Eye (tissue), 1 donor: Measurements from ENCODE around the gene SLAMF9.

Source experiments
- DNase-seq: peaks from one replicate; pipeline ENCODE4 v3.0.0-alpha.2; 2015

The SLAMF9 gene

GRCh38 chr1:159932296-159933285 is 21.4 kb downstream of the SLAMF9 start:
- no peak for DNase-seq

- DNase-seq, result no peak
Observed at GRCh38 chr1:159931795-159932173, 22.3 kb downstream of the SLAMF9 start.

DNA sequence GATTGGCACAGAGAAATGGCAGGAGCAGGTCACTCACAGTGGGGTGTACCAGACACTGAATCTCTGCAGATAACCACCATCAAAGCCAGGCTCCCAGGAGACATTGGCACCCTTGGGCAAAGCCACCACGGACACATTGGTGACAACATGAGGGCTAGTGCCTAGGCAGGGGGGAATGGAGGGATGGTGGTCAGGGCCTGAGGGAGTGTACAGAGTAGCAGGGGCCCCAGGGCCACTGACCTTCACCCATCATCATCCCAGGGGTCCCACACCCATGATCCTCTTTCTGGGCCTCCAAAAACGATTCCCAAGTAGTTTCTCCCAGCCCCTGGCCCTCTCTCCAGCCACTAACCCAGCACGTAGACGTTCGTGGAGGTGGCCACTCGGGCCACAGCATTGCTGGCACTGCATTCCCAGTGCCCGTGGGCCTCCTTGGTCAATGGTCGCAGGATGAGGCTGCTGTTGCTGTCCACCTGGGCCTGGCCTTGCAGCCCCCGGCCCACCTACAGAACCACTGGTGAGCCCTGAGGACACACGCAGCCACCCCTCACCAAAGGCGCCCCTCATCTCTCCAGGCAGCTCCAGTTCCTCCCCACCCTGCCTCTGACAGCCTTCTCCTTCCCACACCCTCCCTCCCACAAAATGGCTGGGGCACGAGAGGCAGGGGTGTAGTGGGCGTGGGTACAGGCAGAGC is 22.8 kb downstream of the SLAMF9 start:
- DNase-seq, result no peak

GRCh38 chr1:159930634-159931033 is 23.4 kb downstream of the SLAMF9 start:
- no peak for DNase-seq

DNA sequence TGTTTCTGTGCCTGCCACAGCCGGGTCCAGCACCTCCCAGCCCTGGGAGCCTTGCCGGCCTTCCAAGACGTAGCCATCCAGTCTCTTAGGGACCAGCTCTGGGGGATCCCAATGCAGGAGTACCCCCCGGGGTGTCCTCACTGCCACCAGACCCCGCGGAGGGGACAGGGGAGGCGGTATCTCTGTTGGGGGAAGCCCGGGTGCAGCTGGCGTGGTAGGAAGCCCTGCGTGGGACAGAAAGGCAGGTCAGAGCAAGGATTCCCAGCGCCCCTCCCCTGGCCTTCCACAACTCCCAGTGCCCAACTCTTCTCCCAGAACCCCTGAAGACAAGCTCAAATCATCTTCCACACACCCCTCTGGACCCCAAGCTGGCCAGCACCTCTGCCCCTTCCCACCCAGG is 23.8 kb downstream of the SLAMF9 start:
- DNase-seq, result no peak

DNA sequence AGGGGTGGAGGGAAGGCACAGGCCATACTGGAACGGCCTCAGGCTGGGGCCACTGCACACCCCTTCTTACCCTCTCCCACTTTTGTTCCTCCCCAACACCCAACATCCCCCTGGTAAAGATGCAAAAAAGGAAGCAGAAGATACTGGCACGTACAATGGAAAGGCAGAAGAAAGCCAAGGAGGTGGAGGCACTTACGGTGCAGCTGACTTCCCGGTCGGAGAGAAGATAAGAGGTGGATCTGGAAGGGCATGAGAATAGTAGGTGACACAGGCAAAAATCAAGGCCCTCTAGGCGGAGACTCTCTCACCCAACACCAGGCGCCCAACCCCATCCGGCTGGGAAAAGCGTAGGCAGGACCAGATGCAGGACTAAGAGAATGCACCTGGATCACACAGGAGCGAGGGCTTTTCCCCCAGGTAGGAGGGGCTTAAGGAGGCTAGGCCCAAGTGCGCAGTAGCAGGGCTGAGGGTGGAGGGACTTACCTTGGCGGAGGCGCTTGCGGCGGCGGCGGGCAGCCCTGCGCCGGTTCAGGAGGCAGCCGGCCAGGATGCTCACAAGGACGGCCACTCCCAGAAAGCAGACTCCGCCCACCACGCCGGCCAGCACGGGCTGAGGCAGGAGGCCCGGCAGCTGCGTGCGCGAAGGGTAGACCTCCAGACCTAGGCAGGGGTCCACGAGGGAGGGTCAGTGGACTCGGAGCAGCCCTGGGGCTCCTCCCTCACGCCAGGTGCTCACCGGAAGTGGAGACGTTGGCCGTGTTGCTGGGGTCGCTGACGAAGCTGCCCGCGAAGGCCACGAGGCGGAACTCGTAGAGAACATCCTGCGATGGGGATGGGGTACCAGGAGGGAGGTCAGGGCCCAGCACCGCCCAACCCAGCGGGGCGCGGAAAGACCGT is 24.6 kb downstream of the SLAMF9 start:
- DNase-seq, result no peak

DNA sequence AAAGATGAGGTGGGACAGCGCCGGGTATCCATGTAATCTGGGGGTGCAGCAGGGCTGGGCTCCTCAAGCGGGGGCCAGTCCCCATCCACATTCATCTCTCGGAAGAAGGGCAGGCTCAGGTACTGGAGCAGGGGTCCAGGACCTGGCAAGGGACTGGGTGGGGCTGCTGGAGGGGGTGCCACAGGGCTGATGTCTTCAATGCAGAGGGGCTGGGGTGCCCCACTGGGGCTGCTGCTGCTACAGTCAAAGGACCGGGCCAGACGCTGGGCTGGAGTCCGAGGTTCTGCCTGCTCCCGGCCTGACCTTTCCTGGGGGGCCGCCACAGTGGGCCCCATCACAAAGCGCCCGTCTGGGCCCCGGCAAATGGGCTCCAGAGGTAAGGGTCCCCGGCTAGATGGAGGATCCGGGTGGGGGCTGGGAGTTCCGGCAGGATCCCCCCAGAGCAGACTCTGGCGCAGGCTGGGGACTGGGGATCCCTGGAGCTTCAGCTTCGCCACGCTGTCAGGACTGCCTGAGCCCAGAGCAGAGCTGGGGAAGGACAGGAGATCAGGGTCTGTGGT is 25.5 kb downstream of the SLAMF9 start:
- no peak for DNase-seq

DNA sequence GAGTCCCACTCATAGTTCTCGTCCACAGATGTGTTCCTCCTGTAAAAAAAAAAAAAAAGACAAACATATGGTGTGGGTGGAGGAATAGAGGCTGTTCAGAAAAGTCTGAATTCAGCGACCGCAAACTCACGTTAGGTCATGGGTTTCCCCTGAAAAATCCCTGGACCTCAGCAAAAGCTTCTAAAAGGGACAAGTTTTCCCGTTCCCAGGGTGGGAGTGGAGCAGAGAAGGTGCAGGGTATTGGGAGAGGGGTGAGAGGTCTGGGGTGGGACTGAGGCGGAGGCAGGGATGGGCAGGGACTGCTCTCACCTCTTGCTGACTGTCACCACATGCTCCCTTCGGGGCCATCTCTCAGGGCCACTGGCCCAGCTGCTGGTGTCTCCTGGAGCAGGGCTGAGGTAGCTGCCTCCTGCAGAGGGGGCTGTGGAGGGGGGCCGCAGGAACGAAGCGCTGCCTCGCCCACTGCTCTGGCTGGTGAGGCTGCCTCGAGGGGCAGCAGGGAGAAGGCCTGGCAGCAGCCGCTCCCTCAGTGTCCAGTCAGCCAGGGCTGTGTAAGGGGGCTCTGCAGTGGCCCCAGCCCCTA is 26.1 kb downstream of the SLAMF9 start:
- no peak for DNase-seq

- no peak for DNase-seq
Observed at GRCh38 chr1:159927211-159927848, 26.7 kb downstream of the SLAMF9 start.

DNA sequence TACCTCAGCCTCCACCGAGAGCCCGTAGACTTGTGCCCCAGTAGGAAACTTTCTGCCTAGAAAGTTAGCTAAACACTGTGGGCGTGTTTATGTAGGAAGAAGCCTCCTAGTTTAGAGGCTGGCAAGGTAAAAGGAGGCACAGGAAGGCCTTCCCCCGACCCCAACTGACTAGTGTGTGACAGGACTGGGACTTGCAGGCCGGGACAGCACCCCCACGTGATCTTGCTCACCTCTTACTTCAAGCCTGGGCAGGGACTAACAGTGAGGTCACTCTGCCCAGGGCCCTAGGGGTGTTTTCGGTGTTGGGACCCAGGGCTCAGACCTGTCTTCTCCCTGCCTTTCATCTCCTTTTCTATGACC is 28.3 kb downstream of the SLAMF9 start:
- DNase-seq, result no peak

DNA sequence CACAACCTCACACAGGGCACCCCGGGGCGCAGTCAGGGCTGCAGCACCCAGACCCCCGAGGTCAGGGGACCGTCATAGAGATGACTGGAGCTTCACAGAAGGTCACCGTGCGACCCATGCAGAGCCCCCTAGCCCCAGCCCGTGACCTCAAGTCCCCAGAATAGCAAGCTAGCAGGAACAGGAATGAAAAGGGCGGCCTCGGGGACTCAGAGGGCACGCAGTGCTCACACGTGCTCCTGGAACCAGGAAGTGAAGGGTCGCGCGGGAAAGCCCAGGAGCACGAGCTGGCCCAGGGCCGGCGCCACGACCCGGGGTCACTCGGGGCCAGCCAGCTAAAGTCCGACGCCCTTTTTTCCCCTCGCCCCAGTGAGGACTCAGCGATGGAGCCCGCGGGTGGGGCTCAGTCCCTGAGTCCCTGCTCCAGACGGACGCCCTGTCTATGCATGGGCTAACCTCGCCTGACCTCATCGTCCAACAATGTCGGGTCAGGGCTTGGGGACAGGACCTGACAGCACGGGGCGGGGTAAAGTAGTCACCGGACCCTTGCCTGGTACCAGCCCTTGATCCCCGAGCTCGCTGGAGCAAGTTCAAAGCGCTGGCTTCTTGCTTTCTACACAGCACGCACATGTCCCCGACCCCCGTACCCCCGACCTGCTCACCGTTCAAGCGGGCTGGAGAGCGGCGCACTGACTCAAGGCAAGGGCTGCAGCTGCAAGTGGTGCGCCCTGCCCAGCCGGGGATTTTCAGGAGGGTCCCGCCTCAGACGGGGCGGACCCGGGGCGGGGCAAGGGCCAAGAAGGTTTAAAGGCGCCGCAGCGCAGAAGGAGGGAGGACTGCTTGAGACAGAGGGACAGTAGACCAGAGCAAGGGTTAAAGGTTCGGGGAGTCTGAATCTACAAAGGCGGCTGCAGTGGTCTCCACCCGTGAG is 29.0 kb downstream of the SLAMF9 start, which contains the start of gene TAGLN2:
TAGLN2 (minus strand) TSS at position 717 of the 928 bp plus-strand sequence. CDS start 4,998 bp downstream, outside the sequence.
- DNase-seq, result peak; percentile 94

- peak; percentile 69 for DNase-seq
Observed at GRCh38 chr1:159924025-159924790, 29.8 kb downstream of the SLAMF9 start.

GRCh38 chr1:159923203-159924024 is 30.6 kb downstream of the SLAMF9 start:
- DNase-seq, result peak; percentile 81

DNA sequence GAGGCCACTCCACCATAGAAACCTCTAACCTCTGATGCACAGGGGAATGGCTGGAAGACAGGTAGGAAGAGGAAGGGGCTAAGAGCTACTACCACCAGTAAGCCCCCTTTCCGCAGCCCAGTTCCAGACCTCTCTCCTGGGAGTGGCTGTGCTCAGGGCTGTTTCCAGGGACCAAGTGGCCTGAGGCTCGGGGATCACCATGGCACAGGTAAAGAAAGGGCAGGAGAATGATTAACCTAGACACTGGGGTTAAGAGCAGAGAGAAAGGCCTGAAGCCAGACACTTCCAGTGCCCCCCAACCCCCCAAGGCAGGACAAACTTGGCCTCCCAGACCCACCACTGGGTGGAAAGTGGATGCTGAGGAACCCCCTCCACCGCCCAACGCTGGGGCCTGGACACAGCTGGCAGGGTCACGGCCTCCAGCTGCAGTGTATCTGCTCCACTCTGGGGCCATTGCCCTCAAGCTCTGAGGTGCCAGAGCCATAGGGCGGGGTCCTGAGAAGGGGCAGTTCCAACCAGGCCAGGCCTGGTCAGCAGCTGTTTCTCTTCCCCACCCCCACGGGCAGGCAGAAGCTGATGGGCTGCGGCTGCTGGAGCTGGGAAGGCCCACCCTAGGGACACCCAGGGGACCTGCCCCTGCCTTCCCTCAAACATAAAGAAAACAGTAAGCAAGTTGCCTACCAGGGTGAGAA is 31.4 kb downstream of the SLAMF9 start:
- DNase-seq, result peak; percentile 72

DNA sequence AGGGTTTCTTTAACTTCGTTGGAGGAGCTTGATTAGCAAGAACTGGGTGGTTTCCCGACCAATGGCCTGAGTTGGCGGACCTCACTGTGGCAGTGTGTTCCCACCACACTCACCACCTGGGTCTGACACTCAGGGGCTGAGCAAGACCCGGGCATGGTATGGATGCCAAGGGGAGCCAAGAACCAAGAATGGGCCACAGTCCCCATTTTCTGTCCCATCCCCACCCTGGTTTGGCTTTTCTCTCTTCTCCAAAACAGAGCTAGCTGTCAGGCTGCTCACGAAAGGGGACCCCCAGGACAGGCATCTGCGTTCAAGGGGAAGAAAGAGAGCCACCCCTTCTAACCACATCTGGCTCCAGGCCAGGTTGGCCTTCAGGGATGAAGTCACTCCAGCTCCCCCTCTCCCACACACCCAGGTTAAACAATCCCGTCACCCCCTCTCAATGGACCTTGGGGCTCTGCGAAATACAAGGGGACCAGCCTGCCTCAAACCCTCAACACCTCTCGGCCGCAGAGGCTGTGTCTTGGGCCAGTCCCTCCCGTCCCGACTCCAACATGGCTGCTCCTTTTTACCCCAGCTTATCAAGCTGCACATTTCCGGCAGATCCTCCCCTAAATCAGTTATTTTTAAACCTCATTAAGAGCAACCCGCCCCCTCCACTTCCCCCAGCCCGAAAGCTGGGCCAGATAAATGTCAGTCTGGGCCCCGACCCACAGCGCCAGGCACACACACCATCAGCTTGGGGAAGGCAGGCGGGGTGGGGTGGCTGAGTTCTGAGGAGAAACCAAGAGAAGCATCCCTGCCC is 32.1 kb downstream of the SLAMF9 start:
- DNase-seq, result no peak

- DNase-seq, result no peak
Observed at GRCh38 chr1:159921251-159921650, 32.8 kb downstream of the SLAMF9 start.

- DNase-seq, result no peak
Observed at GRCh38 chr1:159920651-159921050, 33.4 kb downstream of the SLAMF9 start.
